GM19035 (cell line): ENCODE results near the gene MSI2.

Experiments used
- ATAC-seq: cut with Tn5 transposase; IDR thresholded peaks from one replicate; pipeline ENCODE4 v1.9.1; 2021; ENCODE audit not compliant: unreplicated experiment

Gene MSI2

GRCh38 chr17:57561072-57561861 lies 304.9 kb downstream of the MSI2 start:
- ATAC-seq = no peak

GRCh38 chr17:57562184-57562698 lies 305.9 kb downstream of the MSI2 start:
- no peak for ATAC-seq

- ATAC-seq = no peak
Measured at GRCh38 chr17:57563958-57564357, 307.6 kb downstream of the MSI2 start.

- no peak for ATAC-seq
Measured at GRCh38 chr17:57565176-57565575, 308.9 kb downstream of the MSI2 start.

- ATAC-seq = no peak
Measured at GRCh38 chr17:57566721-57567120, 310.4 kb downstream of the MSI2 start.

- ATAC-seq = no peak
Measured at GRCh38 chr17:57567251-57567650, 310.9 kb downstream of the MSI2 start.

GRCh38 chr17:57568340-57568739 lies 312.0 kb downstream of the MSI2 start:
- no peak for ATAC-seq

GRCh38 chr17:57569021-57569420 lies 312.7 kb downstream of the MSI2 start:
- no peak for ATAC-seq

- ATAC-seq = no peak
Measured at GRCh38 chr17:57569853-57570252, 313.5 kb downstream of the MSI2 start.

GRCh38 chr17:57570724-57571344 lies 314.5 kb downstream of the MSI2 start:
- no peak for ATAC-seq

- ATAC-seq = no peak
Measured at GRCh38 chr17:57572062-57572461, 315.7 kb downstream of the MSI2 start.

GRCh38 chr17:57572600-57572999 lies 316.3 kb downstream of the MSI2 start:
- ATAC-seq = no peak

GRCh38 chr17:57574040-57574513 lies 317.8 kb downstream of the MSI2 start:
- ATAC-seq = no peak

GRCh38 chr17:57576744-57577143 lies 320.4 kb downstream of the MSI2 start:
- ATAC-seq = no peak

GRCh38 chr17:57577751-57578607 lies 321.7 kb downstream of the MSI2 start:
- ATAC-seq = no peak

- no peak for ATAC-seq
Measured at GRCh38 chr17:57578608-57579225, 322.4 kb downstream of the MSI2 start.

- ATAC-seq = no peak
Measured at GRCh38 chr17:57579245-57579644, 322.9 kb downstream of the MSI2 start.

GRCh38 chr17:57580055-57580739 lies 323.9 kb downstream of the MSI2 start:
- ATAC-seq = no peak

GRCh38 chr17:57582881-57583756 lies 326.8 kb downstream of the MSI2 start:
- no peak for ATAC-seq
